A673 (cell line): ENCODE results near the gene ORAI3.

Source experiments
- EZH2 ChIP-seq: fragments of 200-600 bp; sonication (generic); IDR thresholded peaks from 2 replicates; pipeline ENCODE4 v1.6.1; 2017; ENCODE audit warnings: borderline replicate concordance, low read depth, mild to moderate bottlenecking, mixed read lengths, antibody characterized with exemption, low read length; ENCODE audit not compliant: poor library complexity, severe bottlenecking
- TF ChIP-seq, protein P1 (sequence below): fragments of 300-800, 200-600 bp; sonication (generic); conservative IDR thresholded peaks from 2 replicates; pipeline ENCODE4 v1.5.1; 2017; ENCODE audit warnings: low read depth, mild to moderate bottlenecking, antibody characterized with exemption, low read length, moderate library complexity, mixed read lengths

- TF ChIP-seq, protein P1, sequence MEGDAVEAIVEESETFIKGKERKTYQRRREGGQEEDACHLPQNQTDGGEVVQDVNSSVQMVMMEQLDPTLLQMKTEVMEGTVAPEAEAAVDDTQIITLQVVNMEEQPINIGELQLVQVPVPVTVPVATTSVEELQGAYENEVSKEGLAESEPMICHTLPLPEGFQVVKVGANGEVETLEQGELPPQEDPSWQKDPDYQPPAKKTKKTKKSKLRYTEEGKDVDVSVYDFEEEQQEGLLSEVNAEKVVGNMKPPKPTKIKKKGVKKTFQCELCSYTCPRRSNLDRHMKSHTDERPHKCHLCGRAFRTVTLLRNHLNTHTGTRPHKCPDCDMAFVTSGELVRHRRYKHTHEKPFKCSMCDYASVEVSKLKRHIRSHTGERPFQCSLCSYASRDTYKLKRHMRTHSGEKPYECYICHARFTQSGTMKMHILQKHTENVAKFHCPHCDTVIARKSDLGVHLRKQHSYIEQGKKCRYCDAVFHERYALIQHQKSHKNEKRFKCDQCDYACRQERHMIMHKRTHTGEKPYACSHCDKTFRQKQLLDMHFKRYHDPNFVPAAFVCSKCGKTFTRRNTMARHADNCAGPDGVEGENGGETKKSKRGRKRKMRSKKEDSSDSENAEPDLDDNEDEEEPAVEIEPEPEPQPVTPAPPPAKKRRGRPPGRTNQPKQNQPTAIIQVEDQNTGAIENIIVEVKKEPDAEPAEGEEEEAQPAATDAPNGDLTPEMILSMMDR = no peak
- TF ChIP-seq EZH2 = no peak
Observed at GRCh38 chr16:30963925-30964511, 15.2 kb downstream of the ORAI3 start.
